HL-60/S4 (cell line): ENCODE results near the gene LARP4B.

ENCODE experiments used
- in situ Hi-C: fragments of 300-500 bp; cut with MboI; formaldehyde crosslinking; loops from 2 replicates; pipeline ENCODE4 v1.14.3; 2022; ENCODE audit warnings: low sequenced_read_pairs

LARP4B gene

GRCh38 chr10:926075-926698 is 5.3 kb downstream of the LARP4B start:
- in situ Hi-C loops = no loop called here

- in situ Hi-C loops = no loop called here
Observed at GRCh38 chr10:924524-924859, 7.0 kb downstream of the LARP4B start.

- in situ Hi-C loops = no loop called here
Observed at GRCh38 chr10:923844-924523, 7.5 kb downstream of the LARP4B start.

GRCh38 chr10:921471-922414 is 9.8 kb downstream of the LARP4B start:
- in situ Hi-C loops = no loop called here

GRCh38 chr10:920450-920849 is 11.1 kb downstream of the LARP4B start:
- in situ Hi-C loops = no loop called here

- in situ Hi-C loops = no loop called here
Observed at GRCh38 chr10:919481-919880, 12.0 kb downstream of the LARP4B start.

- in situ Hi-C loops = no loop called here
Observed at GRCh38 chr10:917999-918398, 13.5 kb downstream of the LARP4B start.

GRCh38 chr10:917416-917720 is 14.1 kb downstream of the LARP4B start:
- in situ Hi-C loops = no loop called here

- in situ Hi-C loops = no loop called here
Observed at GRCh38 chr10:916716-917415, 14.6 kb downstream of the LARP4B start.

- in situ Hi-C loops = no loop called here
Observed at GRCh38 chr10:909831-910230, 21.7 kb downstream of the LARP4B start.

- in situ Hi-C loops = no loop called here
Observed at GRCh38 chr10:905972-906371, 25.5 kb downstream of the LARP4B start.

- in situ Hi-C loops = no loop called here
Observed at GRCh38 chr10:905503-905902, 26.0 kb downstream of the LARP4B start.

GRCh38 chr10:904403-904802 is 27.1 kb downstream of the LARP4B start:
- in situ Hi-C loops = no loop called here

GRCh38 chr10:898141-898540 is 33.4 kb downstream of the LARP4B start:
- in situ Hi-C loops = no loop called here

- in situ Hi-C loops = no loop called here
Observed at GRCh38 chr10:896982-897381, 34.5 kb downstream of the LARP4B start.

- in situ Hi-C loops = no loop called here
Observed at GRCh38 chr10:895324-895723, 36.2 kb downstream of the LARP4B start.

- in situ Hi-C loops = no loop called here
Observed at GRCh38 chr10:878895-879294, 52.6 kb downstream of the LARP4B start.

GRCh38 chr10:878333-878759 is 53.2 kb downstream of the LARP4B start:
- in situ Hi-C loops = no loop called here

- in situ Hi-C loops = no loop called here
Observed at GRCh38 chr10:876438-876837, 55.1 kb downstream of the LARP4B start.

- in situ Hi-C loops = no loop called here
Observed at GRCh38 chr10:873020-873419, 58.5 kb downstream of the LARP4B start.

- in situ Hi-C loops = no loop called here
Observed at GRCh38 chr10:871951-872403, 59.5 kb downstream of the LARP4B start.
